Fibroblast of skin of left biceps (primary cell): ENCODE measurements around the gene SYNPO.
A peak's percentile ranks its signal among the peaks of the same experiment; 100 is the strongest.

Experiments
- DNase-seq, 2 experiments: peaks; one replicate each; pipeline ENCODE4 v3.0.0-alpha.2; 2013; ENCODE audit warnings: low read depth in 2 of 2

The SYNPO gene

DNA sequence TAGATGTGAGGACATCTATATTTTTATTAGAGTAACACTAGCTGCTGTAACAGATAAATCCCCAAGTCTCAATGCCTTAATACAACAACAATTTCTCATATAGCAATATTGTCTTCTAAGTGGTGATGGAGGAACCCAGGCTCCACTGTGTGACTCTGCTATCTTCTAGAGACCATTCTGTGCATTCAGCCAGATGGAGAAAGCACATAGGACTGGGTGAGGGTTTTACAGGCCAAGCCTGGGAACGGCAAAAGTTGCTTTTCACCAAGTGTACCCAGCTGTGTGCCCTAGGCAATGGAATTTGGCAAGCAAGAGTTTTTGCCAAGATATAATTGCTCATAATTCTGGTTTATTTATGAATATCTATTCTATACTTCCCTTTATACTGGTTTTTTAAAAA, 48.7 kb downstream of the SYNPO start:
- no peak for DNase-seq

DNA sequence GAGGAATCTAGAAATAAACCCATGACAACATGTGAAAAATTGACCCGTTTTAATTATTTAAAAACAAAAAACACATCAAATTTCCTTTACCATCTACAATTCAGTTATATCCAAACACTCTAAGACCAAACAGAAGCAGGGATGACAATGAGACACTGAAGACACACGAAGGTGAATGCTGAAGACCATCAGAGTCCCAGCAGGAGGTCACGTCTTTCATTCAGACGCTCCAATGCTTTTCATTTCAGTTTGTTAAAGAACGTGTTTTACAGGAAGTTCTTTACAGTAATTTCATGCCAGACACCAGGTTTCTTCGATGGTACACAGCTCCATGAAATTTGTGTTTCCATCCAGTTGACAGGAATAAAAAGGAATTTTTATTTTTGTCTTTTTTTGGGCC, 50.3 kb downstream of the SYNPO start:
- no peak for DNase-seq

DNA sequence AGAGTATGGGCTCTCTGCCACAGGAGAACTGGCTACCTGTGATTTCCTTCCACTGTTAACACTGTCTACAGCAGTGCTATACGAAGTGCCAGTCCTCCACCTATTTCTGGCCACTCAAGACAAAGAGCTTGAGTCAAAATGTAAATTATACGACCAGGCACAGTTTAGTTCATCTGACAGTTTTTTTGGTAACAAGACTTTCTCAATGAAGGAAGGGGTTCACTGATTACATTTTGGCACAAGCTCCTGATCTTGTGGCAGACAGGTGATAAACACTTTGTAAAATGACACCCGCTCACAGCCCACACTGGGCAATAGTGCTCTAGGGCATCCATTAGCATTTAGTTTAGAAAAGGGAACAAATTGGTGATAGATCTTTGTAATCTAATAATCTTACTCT, 51.8 kb downstream of the SYNPO start:
- no peak for DNase-seq

- peak in 1 of 2 experiments; percentile 26 for DNase-seq
Observed at GRCh38 chr5:150694612-150695011, 54.2 kb downstream of the SYNPO start.

DNA sequence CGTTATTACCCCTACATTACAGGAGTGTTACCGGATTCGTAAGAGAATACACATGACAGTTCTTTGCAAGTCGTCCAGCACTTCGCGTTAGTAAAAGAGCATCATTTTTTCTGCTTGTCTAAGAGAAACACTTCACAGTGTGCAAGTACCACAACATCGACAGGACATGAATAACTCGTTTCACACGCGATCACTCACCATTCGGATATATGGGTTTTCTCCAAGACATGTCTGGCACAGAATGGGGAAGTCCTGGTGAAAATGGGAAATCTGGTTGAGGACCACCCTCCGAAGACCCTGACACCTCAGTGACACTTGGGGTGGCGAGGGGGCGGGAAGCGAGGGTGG, 59.8 kb downstream of the SYNPO start:
- DNase-seq, result no peak

- DNase-seq, result peak; percentile 56 to 65
Observed at GRCh38 chr5:150700594-150701377, 60.3 kb downstream of the SYNPO start, which contains the start of gene RBM22. Gene RBM22, minus strand, starts transcription at chr5:150701062. Its CDS starts 77 bp downstream, at chr5:150700985.

DNA sequence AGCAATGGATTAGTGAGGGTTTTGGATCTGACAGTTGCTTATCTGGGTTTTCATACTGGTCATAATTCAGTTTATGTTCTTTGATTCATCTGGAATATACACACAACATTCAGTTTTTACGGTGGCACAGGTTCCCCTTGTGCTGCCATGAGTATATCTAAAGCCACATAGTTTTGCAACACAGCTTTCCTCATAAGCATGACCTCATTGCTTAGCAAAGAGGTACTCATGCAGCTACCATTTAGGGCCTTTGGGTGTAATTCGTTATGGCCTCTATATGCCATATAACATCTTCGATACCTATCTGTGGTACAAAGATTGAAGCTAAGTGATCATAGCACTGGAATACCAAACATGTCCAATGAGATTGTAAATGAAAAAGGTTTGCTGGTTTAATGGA, 63.3 kb downstream of the SYNPO start:
- DNase-seq, result no peak

GRCh38 chr5:150706776-150707390, 66.4 kb downstream of the SYNPO start:
- DNase-seq, result no peak
